Measurements from ENCODE around the gene MEIS3.
"Not testable (repeated sequence)": the region's sequence is repeated elsewhere in the genome, so short reads cannot be mapped to it uniquely, and the experiment has no call there.

The MEIS3 gene

DNA sequence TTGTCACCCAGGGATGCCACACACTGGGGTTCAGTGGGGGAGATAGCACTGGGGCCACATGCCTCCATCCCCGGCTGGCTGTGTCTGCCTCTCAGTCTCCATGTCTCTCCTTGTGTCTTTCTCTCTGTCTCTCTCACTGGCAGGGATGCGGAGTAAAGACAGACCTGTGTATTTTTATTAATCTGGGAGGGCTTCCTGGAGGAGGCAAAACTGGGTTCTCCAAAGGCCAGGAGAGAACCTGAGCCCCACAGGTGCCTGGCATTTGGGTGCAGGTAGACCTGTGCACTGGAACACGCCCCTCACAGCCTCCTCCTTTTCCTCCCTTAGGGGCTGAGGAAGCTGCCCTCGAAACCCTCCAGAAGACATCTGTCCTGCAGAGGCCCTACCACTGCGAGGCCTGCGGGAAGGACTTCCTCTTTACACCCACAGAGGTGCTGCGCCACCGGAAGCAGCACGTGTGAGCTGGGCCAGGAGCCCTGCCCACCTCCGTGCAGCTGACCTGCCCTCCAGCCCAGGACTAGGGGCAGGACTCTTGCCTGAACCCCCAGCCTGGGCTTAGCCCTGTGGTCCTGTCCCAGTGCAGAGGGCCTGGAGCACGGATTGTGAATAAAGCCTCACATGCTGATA is 37.6 kb downstream of the MEIS3 start:
- DNase-seq = no peak

- DNase-seq = no peak
Observed at GRCh38 chr19:47381121-47381520, 38.2 kb downstream of the MEIS3 start.

DNA sequence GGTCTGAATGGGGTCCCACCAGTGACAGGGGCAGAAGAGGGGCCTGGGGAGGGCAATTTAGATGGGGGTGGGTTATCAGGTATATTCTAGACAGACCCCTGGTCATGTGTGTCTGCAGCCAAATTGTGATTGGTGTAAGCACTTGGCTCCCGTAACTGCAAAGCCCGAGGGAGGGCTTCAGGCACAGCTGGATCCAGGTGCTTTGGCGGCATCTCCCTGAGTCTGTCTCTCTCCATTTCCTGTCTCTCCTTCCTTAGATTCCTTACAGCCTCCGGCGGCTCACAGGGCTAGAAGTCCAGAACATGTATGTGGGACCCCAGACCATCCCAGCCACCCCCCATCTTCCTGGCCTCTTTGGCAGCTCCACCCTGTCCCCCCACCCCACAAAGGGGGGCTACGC is 38.8 kb downstream of the MEIS3 start:
- no peak for DNase-seq

- no peak for DNase-seq
Observed at GRCh38 chr19:47379381-47379938, 39.9 kb downstream of the MEIS3 start.

DNA sequence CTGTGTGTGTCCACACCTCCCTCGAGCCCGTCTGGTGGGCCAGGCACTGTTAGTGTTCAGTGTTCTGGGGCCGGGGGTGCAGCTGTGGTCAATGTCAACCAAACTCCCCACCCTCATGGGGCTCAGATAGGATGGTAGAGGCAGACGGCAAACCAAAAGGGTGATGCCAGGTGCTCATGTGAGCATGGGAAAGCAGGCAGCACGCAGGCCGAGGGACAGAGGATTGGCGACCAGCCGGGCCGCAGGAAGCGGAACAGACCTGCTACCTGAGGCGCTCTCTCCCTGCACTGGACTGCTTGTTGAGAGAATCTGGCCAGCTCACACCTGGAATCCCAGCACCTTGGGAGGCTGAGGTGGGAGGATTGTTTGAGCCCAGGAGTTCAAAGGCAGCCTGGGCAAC is 41.1 kb downstream of the MEIS3 start:
- no peak for DNase-seq

DNA sequence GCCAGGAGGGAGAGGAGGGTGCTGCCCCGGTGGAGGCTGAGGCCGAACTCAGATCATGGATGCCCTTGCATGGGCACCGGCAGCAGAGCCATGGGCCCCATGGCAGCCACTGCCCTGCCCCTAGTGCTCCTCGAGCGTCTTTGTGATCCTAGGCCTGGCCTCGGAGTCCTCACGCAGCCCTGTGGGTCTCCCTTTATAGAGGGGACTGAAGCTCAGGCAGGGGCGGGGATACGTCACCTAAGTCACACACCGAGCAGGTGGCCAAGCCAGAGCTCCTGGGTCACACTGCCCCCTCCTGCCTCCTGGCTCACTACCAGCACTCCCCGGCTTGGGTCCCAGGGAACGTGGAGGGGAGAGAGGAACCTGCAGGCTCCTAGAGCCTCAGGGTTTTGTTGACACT is 41.5 kb downstream of the MEIS3 start:
- no peak for DNase-seq

DNA sequence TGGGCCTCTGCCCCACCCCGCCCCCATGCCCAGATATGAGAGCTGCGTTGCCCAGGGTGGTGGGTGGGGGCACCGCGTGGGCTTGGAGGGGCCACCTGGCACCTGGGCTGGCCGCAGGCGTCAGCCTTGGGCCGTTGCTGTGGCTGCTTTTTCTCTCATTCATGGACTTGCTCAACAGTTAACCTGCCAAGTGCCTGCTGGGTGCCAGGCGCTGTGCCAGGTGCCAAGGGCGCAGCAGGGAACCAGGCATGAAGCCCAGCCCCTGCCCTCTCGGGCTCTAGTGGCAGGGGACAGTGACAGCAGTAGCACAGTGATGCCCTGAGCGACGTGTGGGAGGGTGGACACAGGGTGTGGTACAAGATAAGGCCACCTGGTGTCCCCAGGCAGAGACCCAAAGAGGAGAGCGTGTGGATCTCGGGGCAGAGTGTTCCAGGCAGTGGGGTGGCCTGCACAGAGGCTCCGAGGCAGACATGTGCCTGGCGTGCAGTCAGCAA is 42.1 kb downstream of the MEIS3 start:
- no peak for DNase-seq

DNA sequence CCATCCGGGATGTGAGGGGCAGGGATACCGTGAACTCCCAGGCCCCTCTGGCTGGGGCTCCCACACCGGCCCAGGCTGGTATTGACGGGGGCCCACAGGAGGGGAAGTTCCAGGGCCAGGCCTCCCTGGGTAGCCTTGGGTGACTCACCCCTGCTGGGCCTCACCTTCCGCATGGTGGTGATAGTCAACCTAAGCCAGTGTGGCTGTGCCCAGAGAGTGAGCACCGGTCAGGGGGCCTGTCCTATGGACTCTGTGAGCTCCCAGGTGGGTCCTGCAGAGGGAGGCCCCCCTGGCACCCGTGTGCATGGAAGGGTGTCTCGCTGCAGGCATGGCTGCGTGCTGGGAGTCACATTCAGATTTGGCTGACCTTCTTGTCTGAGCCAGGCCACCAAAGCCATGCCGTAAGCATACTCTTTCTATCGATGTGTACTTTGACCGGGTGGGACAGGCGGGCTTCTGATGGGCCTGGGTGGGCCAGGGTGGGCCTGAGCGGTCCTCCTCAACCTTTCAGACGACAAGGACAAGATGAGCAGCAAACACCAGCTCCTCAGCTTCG is 42.7 kb downstream of the MEIS3 start:
- no peak for DNase-seq

DNA sequence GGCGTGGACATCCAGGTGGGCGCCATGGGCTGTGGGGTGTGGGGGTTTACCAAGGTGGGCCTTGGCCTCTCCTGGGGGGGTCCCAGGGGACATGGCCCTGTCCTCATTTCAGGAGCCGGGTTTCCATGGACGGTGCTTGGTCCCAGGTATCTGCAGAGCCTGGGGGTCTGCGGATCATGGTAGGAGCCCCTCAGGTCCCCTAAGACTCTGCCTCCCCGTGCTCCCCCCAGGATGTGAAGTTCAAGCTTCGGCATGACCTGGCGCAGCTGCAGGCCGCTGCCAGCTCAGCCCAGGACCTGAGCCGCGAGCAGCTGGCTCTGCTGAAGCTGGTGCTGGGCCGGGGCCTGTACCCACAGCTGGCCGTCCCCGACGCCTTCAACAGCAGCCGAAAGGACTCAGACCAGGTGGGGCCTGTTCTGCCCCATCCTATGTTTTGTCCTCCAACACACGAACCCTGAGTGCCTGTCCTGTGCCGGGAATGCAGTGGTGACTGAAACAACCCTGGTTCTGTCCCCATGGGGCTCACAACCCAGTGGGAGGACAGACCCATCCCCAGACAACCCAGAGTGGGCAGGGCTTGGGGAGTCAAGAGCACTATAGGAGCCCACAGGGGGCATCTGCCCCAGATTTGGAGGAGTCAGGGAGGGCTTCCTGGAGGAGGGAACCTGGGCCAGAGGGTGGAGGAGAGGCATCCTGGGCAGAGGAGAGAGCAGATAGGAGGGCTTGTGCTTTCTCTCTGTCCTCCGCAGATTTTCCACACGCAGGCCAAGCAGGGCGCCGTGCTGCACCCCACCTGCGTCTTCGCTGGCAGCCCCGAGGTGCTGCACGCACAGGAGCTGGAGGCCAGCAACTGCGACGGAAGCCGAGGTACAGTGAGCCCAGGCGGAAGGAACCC is 43.4 kb downstream of the MEIS3 start:
- no peak for DNase-seq

DNA sequence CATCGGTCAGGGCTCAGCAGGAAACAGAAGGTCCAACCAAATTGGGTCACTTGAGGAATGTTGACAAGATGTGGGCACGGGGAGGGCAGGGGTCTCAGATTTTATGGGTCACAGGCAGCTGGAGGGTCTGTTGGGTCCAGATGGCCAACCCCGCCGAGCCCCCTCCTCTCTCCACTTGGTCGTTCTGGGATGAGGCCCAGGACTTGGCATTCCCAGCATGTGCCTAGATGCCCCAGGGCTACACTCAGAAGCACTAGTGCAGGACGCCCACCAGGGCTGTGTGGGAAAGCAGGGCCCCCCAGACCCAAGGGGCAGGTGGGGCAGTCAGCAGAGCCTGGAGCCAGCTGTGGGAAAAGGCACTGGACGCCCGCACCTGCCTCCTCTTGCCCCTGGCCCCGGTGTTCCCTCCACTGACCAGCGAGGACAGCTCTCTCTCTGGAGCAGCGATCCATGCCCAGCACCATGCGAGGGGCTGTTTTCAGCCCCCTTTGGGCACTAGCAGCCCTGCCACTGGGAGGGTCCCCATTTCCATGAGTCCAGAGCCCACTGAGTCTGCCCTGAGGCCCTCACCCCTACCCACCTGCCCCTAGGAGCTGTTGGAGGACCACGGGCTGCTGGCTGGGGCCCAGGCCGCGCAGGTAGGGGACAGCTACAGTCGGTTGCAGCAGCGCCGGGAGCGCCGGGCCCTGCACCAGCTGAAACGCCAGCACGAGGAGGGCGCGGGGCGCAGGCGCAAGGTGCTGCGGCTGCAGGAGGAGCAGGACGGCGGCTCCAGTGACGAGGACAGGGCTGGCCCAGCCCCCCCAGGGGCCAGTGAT is 44.2 kb downstream of the MEIS3 start:
- DNase-seq = no peak

- DNase-seq = no peak
Observed at GRCh38 chr19:47373246-47374240, 45.8 kb downstream of the MEIS3 start.

GRCh38 chr19:47372603-47373002 is 46.7 kb downstream of the MEIS3 start:
- no peak for DNase-seq

GRCh38 chr19:47371261-47371660 is 48.1 kb downstream of the MEIS3 start:
- DNase-seq = no peak

- no peak for DNase-seq
Observed at GRCh38 chr19:47370045-47370611, 49.2 kb downstream of the MEIS3 start.

DNA sequence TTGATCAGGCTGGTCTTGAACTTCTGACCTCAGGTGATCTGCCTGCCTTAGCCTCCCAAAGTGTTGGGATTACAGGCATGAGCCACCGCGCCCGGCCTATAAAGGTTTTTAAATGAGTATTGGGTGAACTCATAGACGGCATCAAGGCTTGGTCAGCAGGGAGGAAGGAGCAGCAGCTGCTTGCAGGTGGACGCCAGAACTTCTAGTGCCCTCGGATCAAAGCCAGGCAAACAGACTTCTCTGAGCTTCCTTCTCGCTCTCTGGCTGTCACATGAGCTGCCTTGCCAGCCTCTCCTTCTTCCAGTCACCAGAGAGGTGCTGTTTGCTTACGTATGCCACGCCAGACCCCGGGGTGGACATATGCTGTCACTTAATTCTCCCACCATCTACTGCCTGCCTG is 53.9 kb downstream of the MEIS3 start:
- not testable (repeated sequence) for DNase-seq

DNA sequence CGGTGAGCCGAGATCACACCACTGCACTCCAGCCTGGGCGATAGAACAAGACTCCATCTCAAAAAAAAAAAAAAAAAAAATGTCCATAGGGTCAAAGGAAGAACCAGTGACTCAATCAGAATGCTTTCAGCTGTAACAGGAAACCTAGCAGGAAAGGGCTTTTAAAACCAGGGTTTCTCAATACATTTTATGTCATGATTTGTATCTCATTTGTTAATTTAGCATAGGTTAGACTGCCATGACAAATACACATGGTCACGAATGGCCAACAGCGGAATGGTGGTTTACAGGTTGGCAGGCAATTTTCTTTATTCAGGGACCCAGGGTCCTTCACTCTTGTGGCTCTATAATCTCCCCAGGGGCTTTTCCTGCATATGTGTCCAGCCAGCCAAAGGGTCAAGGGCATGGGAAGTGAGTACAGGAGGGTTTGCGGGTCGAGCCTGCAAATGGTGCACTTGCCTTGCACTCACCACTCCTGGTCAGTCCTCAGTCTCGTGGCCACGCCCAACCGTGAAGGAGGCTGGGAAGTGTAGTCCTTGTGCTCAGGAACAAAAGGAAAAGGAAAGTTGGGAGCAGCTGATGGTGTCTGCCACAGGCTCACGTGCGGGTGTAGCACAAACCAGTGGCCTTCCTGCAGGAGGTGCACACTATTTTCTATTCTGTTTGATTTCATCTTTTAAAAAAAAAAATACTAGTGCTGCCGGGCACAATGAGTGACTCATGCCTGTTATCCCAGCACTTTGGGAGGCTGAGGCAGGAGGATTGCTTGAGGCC is 55.4 kb downstream of the MEIS3 start:
- no peak for DNase-seq

DNA sequence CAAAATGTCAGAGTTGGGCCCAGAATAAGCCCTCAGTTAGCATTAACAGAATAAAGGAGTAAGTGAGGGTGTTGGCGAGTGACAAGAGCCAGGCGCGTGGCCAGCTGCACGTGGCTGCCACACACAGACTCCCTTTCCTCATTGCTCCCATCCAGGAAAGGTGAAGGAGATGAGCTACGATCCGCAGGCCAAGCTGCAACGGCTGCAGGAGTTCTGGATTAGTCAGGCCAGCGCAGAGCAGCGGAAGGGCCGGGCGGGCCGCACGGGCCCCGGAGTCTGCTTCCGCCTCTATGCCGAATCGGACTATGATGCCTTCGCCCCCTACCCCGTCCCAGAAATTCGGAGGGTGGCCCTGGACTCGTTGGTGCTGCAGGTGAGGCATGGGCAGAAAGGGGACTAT is 57.0 kb downstream of the MEIS3 start:
- DNase-seq = no peak

- DNase-seq = no peak
Observed at GRCh38 chr19:47358936-47359335, 60.4 kb downstream of the MEIS3 start.

DNA sequence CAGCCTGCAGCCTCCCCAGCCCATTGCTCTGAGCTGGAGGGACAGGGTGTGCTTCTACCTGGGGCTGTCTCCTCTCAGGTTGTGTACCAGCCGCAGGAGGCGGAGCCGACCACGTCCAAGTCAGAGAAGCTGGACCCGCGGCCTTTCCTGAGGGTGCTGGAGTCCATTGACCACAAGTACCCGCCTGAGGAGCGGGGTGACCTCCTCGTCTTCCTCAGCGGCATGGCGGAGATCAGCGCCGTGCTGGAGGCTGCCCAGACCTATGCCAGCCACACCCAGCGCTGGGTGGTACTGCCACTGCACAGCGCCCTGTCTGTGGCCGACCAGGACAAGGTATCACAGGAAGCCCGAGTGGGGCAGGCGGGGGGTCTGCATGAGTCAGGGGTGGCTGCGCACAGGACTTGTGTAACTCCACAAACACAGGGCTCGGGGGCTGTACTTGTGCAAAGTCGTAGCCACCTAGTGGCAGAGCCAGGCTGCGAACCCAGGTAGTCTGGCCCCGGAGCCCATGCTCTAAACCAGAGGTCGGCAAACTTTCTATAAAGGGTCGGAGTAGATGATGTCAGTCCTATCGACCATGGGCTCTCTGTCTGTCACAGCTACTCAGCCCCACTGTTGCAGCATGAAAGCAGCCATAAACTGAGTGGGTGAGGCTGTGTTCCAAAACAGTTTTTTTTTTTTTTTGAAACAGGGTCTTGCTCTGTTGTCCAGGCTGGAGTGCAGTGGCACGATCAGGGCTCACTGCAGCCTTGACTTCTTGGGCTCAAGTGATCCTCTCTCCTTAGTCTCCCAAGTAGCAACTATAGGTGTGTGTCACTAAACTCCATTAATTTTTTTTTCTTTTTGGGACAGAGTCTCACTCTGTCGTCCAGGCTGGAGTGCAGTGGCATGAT is 61.3 kb downstream of the MEIS3 start:
- DNase-seq = no peak
